HUDEP-2 (cell line): Measurements from ENCODE around the gene NPAS2.

Experiments used
- DNase-seq, 76 experiments: peaks; one replicate each; lab custom pipeline; 2025; ENCODE audit not compliant: unreplicated experiment in 76 of 76; lab: John Stamatoyannopoulos, UW

Gene NPAS2

DNA sequence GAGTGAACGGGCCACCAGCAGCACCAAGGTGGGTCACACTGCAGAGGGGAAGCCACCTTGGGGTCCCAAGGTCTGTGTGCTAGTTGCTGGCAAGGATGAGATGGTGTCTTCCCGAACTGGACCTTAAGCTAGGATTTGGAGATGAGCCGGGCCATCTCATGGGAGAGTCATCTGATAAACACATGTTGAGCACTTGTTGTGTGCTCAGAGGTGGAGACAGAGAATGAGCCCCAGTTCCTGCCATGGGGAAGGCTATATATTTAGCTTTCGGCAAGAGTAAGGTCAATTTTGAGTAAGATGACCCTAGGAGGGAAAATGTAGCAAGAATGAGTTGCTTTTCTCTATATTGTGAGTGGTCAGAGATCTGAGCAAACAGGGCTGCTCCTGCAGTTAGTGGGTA lies 140.7 kb downstream of the NPAS2 start:
- DNase-seq = no peak

DNA sequence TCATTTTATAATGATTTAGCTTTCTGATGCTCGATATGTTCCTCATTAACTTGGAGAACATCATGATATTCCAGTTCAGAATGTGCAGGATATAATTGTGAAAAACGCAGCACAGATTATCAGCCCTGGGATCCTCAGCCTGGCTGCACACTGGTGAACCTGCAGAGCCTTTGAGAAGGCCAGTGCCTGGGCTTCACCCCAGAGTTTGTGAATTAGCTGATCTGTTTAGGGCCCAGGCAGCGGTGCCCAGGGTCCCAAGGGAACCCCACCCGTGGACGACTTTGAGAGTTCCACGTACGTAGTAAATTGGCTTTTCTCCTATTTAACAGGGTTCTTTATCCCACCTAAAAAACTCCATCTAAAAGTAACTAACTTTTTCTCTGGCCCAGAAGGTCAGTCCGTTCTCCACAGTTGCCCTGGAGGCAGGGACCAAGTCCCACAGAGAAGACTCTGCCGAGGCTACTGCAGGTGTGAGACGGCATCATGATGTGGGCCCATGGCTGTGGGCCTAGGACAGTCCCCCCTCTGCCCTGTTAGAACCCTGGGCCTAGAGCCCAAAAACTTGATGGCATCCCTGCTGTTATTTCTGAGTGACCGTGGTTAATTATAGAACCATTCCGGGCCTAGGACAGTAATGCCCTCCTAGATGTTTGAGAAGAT lies 142.6 kb downstream of the NPAS2 start:
- DNase-seq = no peak

DNA sequence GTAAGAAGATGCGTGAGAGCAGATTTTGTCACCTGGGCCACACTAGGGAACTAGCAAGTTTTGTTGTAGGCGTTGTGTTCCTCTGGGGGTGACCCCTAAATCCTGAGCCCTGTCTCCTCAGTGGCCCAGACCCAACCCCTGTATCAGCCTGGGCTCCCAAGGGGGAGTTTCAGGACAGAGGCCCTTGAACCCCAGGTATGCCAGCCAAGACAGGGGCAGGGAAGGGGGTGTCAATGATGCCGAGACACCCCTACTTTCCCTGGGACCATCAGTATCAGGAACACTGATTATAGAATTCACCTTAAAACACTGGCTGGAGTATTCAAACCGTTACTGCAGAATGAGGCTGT lies 143.1 kb downstream of the NPAS2 start:
- no peak for DNase-seq

DNA sequence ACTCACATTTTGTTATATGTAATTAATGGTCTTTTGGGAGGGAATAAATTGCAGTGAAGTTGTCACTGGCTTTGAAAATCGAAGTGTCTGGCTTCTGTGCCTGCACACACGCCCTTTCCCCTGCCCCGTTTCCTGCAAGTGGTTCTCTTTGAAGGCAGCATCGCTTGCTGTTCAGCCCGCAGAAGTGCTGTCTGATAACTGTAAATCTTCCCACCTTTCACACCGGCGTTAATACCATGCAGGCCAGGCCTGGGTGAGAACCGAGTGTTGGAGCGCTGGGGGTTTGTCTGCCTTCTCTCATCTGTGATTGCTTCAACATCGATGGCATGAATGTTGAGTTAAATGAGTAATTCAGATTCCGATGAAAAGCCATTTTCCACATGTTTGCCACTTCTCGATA lies 144.3 kb downstream of the NPAS2 start:
- DNase-seq = no peak

DNA sequence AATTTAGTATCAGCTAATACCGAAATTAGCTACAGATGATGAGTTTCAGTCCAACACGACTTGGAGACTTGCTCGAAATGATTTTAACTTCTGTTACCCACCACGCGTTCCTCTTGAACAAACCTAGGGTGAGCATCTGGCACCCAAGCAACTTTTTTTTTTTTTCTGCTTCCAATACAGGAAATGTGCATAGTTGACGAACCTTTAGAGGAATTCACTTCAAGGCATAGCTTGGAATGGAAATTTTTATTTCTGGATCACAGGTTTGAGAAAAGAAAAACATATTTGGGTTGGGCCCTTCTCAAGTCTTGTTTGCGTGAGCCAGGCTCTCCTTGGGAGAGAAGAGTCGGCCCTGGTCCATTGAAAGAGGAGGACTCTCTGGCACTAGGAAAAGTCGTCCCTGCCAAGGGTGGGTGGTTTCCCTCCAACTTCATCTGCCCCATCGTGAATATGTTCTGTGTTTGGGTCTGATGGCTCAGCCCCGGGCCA lies 144.8 kb downstream of the NPAS2 start:
- DNase-seq = no peak

DNA sequence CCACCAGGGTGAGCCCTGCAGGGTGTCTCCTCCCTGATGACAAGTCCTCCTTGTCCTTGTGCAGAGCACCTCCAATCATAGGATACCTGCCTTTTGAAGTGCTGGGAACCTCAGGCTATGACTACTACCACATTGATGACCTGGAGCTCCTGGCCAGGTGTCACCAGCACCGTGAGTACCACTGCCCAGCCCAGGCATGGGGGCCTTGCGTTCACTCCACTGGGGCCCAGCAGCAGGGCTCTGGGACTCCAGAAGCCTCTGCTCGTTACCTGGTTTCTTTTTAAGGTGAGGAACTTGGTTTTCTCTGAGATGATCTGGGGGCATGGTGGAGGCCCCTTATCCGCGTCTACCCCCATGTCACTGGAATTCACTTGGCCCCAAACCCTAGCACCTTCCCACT lies 145.7 kb downstream of the NPAS2 start:
- no peak for DNase-seq

DNA sequence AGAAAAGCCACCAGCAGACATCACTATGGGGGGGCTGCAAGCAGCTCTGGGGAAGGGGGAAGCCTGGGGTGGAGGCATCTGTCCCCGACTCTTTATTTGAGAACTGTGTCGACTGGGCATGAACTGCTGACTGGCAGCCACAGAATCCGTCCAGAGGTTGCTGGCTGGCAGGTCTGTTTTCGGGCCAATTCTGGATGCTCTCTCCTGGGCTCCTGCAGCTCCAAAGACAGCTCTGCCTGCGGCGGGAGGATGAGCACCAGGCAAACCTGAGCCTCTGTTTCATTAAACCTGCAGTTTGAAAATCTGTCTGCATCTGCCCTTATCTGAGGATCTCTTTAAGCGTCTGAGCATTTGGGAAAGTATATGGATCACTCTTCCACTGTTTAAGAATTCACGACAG lies 147.8 kb downstream of the NPAS2 start:
- DNase-seq = no peak

DNA sequence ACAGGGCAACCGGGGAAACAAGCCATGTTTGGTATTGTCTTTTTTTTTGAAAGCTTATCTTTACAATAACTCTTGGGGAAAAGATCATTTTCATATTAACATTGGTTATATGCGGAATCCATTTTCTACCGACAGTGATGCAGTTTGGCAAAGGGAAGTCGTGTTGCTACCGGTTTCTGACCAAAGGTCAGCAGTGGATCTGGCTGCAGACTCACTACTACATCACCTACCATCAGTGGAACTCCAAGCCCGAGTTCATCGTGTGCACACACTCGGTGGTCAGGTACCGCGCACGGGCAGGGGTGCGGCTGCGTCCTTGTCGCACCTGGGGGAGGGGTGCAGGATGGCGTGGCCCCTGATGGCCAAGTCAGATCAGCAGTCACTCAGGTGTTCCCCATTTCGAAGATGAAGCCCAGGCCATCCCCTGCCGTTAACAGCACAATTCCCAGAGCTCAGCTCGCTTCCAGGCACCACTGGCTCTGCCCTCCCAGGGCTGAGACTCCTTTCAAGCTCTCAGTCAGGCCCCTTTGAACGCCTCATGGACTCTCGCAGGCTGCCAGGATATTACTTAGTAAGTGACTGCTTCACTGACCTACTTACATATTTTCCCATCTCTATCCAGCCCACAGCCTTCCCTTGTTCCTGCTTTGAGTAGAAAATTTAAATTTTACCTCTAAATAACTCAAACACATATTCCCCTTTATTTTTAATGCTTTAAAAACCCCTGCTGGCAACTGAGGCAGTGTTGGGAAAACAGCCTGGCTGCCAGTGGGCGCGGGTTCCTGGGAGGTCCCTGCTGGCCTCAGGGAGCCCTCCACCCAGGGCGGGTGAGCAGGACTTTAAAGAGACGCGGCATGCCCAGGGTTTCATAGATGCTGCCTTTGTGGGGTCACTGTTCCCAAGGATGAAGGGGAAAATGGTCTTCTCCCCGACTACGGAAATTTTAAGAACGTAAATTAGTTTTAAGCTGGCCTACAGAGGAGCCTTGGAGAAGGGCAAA lies 148.5 kb downstream of the NPAS2 start:
- DNase-seq = no peak

DNA sequence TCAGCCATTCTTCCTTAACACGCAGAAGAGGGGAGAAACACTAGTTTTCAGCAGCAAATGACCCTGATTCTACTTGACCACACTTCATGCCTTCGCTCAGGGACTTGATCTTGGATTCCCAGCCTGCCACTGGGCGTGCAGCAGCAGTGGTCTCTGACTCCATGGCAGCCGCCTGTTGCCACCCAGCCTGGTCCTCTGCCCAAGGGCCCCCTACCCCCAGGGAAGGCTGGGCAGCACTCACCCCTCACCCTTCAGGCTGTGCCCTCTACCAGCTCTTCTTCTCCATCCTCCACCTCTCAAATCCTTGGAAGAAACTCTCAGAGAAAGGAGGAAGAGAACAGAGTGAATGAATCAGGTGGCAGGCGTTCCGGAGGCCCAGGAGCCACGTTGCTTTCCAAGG lies 150.1 kb downstream of the NPAS2 start:
- no peak for DNase-seq

DNA sequence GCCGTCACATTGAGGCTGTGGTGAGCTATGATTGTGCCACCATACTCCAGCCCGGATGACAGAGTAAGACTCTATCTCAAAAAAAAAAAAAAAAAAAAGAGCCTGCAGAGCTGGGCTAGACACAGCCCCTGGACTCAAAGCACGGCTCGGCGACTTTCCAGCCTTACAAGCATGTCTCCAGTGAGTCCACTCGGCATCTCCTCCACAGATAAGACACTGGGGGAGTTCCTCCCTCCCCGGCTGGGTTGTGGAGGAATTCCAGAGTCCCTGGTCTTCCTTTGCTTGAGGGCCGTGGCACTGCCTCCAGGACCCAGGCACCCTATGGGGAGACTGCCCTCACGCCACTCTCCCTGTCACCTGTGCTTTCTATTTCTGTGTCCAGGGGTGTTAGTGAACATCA lies 151.3 kb downstream of the NPAS2 start:
- no peak for DNase-seq

DNA sequence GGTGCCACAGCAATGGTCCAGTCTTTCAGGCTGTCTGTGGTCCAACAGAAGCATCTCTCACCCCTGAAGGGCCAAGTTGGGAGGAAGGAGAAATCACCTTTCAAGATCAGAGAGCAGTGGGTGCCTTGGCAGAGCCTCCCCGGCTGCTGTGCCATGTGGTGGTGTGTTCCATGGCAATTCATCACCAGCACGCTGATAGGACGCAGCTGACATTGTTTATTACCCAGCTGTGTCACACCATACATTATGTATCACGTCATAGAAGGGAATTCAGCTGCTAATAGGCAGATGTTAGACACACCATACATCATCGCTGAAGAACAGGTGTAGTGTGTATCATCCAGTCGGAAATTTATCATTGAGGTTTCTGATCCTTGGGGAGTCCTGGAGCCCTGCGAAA lies 152.5 kb downstream of the NPAS2 start:
- DNase-seq = no peak

DNA sequence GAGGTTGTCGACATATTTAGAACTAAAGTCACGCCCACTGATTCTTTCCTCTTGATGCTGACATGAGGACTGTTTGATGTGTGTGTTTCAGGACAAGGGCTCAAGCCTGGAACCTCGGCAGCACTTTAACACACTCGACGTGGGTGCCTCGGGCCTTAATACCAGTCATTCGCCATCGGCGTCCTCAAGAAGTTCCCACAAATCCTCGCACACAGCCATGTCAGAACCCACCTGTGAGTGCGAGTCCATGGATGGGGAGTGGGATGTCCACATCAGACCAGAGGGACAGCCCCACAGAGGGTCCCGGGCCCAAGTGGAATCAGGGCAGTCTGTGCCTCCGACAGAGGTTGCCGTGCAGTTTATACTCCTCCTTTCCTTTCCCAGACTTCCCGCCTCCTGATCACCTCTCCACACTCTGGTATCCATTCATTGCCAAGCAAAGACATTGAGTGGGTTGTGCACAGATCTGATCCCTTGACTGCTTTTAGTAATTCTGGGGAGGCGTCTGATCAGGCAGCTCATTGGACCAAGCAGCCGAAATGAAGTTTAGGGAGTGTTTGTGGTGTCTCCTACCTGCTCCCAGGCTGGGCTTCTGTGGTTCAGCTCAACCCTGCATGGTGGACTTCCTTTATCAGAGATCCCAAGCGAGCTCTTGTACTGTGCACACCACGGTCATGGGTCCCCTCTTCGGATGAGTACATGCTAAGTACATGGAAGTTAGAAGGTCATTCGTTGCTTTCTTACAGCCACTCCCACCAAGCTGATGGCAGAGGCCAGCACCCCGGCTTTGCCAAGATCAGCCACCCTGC lies 155.0 kb downstream of the NPAS2 start:
- no peak for DNase-seq

DNA sequence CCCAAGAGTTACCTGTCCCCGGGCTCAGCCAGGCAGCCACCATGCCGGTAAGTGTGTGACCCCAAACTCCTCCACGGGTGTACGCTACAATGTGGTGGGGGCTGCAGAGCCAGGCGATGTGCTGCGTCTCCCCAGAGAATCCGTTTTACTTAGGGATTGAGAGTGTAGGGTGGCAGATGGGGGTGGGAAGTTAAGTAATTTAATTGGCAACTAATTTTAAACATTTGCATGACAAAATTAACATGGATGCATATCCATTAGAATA lies 155.5 kb downstream of the NPAS2 start:
- no peak for DNase-seq

DNA sequence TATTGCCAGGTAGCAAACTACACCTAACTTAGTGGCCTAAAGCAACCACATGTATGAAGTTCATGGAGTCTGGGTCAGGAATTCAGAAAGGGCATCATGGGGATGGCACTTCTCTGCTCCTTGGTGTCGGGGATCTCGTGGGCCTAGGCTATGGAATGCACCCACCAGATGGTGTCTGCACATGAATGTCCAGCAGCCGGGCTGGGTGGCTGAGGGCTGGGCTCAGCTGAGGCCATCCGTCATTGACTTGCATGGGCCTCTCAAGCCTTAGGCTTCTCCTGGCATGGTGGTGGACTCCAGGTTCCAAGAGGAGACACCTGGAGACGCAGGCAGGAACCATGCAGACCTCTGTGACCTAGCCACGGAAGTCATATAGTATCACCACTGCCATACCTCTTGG lies 156.1 kb downstream of the NPAS2 start:
- DNase-seq = no peak

DNA sequence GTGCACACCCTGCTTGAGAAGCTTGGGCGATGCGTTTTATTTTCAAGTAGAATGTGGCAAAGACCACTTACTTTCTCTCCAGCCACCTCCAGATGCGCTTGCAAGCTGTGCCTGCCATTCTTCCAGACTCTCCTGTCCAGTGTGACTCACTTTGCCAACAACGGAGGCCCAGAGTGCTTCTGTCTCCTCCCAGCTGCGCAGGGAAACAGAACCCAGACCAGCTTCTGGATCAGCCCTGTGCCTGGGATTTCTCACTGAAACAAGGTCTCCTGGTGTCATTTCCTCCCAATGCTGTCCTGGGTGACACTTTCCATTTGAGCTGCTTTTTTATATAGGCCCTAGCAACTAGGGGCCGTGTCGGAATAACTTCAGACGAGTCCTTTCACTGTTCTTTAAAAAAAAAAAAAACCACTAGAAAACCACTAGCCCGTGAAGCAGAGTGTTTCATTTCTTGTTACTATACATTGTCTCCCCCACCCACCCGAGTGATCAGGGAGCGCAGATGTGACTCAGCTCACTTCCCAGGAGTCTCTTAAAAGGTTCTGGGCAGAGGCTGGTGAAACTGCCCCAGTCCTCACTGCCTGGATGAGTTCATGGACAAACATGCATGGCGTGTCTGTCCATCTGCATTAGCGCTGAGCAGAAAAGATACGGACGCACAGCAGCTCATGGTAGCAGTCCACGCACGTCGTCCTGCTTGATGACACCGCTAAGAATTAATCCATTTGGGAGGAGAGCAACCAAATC lies 156.9 kb downstream of the NPAS2 start:
- DNase-seq = no peak

DNA sequence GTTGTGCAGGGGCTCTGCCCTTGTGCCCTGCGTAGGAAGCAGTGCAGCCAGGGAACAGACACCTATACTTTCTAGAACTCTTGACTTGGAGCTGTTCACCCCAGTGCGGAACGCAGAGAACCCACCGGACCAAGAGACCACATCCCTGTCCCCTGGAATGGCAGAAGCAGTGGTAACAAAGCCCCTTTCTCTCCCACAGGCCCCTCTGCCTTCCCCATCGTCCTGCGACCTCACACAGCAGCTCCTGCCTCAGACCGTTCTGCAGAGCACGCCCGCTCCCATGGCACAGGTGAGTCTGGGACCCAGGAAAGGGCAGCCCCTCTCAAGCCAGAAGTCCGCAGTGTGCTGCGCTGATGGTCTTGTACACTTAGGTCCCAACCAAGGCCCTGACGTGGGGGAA lies 157.6 kb downstream of the NPAS2 start:
- no peak for DNase-seq

DNA sequence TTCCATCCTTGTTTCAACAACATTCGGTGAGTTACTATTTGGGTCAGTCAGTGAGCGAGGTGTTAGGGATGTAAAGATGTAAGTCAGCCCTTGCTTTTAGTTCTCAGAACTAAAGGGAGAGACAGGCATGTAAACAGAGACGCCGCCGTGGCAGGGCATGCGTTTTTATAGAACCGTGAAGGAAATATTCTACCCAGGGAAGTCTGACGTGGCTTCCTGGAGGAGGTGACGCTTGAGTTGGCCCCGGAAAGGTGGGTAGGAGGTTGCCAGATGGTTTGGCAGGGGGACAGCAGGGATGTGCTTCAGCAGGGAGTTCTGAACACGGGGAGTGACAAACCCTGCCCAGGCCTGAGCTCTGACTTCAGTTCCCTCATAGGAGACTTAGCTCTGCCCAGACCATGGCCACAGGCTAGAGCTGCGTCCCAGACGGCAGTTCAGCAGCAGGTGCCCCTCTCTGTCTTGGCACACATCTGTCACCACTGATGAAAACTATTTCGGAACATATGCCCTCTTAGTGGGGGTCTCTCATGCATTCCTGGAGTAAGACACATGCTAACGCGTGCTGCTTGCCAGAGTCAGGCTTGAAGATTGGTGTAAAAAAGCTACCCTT lies 158.7 kb downstream of the NPAS2 start:
- no peak for DNase-seq

DNA sequence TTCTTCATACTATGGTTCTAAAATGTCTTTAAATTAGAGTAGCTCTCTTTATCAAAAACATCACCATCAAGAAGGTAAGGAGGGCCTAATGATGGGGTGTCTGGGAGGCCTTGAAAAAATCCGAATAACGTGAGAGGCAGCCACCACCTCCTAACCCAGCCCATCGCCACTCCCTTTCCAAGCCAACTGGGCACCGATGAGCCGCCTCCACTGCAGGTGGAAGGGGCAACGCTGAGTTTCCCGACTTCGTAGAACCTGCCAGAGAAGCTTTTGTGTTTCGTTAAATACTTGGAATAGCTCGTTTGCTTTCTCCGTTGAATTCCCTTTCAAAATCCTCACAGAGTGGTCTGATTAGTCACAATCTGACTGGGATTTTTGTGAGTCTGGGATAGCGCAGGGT lies 160.1 kb downstream of the NPAS2 start:
- DNase-seq = no peak

DNA sequence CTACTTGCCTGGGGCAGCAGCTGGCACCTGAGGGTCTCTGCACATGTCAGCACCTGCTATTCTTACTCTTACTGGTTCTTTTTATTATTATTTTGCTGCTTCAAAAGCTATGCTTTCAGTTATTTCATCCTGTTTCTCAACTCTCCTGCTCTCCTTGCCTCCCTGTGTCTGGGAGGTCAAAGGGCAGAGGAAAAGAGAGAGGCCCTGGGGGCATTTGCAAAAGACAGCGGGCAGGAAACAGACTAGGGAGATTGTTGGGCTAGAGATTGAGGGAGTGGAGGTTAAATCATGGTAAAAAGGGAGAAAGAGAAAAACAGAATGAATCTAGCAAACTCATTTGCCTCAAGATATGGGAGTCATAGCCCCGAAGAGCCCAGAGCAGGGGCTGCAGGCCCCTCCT lies 161.1 kb downstream of the NPAS2 start:
- DNase-seq = no peak

DNA sequence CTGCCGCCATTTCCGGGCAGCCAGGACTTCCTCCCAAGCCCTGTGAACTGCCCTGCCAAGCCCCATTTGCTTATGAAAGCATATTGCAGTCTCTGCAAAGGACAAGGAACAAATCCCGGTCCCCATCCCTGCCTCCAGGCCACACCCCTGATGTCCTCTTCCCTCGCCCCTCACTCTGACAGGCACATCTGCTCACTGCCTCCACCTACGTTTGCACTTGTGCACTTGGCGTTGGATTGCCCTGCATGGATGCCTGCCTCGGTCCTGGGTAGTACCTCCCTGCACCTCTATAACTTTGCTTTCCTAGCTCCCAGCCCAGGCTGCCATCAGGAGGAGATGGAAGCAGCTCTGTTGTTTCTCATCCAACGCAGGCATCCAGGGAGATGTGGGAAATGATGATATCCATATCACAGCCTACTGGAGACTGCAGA lies 162.5 kb downstream of the NPAS2 start:
- DNase-seq = no peak
